HFFc6 (cell line): ENCODE measurements around the gene NCOR1. TPM values are rescaled to one million over a fixed set of nuclear protein-coding genes. Genes with fewer than 3 reads are reported as not detected.

Experiments
- DNase-seq: peaks from one replicate; pipeline ENCODE4 v3.0.0-alpha.2; 2018
- H3K27ac Mint-ChIP-seq: 2 replicates; pipeline ENCODE4 v1.8.0; 2020; ENCODE audit warnings: mild to moderate bottlenecking, mixed read lengths
- H3K27me3 Mint-ChIP-seq: 2 replicates; pipeline ENCODE4 v1.8.0; 2021; ENCODE audit warnings: mild to moderate bottlenecking, moderate library complexity, mixed read lengths; ENCODE audit not compliant: insufficient read depth
- H3K36me3 Mint-ChIP-seq: 2 replicates; pipeline ENCODE4 v1.8.0; 2021; ENCODE audit warnings: low read depth, mixed read lengths
- H3K4me1 Mint-ChIP-seq: 2 replicates; pipeline ENCODE4 v1.8.0; 2020; ENCODE audit warnings: low read depth, mixed read lengths
- H3K4me3 Mint-ChIP-seq: 2 replicates; pipeline ENCODE4 v1.8.0; 2020; ENCODE audit warnings: mild to moderate bottlenecking, moderate library complexity, mixed read lengths
- H3K9me3 Mint-ChIP-seq: 2 replicates; pipeline ENCODE4 v1.8.0; 2020; ENCODE audit warnings: mild to moderate bottlenecking, mixed read lengths
- total RNA-seq, 6 experiments: library from RNA; stranded (reverse); fragmentation: NEBNext Ultra II Directional; extraction: Animal tissue kit (Norgen Biotek cat#: 25700); gene quantifications; 2 replicates in 1 of 6; 3 replicates in 5 of 6; pipeline ENCODE4 v1.2.3, GENCODE V29; 2021
- TF ChIP-seq, protein P1 (sequence below): fragments of 200-600 bp; sonication (generic); IDR thresholded peaks from 2 replicates; pipeline ENCODE4 v1.5.0; 2021; ENCODE audit warnings: antibody characterized with exemption, mild to moderate bottlenecking

Gene NCOR1
- total RNA-seq, 6 experiments from 2014 or later: 103 to 115 (median 111) TPM

DNA sequence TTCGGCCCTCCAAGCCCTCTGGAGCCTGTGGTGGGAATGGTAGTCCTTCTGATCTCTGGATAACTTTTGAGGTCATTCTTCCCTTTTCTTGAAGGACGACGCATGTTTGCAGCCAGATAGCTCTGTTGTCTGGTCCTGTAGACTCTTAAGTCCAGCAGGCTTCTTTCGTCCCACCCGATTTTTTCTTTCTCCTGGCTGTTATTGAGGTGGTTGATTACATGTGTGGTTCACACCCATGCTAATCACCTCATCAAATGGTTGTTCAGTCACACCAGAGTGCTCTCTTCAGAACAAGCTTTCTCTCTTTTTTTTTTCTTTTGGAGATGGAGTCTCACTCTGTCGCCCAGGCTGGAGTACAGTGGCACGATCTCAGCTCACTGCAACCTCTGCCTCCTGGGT, 32.3 kb upstream of the NCOR1 start:
- no peak overlapping the region for H3K4me3 Mint-ChIP-seq
- no peak overlapping the region for H3K27ac Mint-ChIP-seq
- peaks cover 27% of the 10 kb centered on the region for H3K4me1 Mint-ChIP-seq
- H3K36me3 Mint-ChIP-seq: peaks cover 4% of the 10 kb centered on the region
- no peaks in the 10 kb centered on the region for H3K27me3 Mint-ChIP-seq
- TF ChIP-seq, protein P1, sequence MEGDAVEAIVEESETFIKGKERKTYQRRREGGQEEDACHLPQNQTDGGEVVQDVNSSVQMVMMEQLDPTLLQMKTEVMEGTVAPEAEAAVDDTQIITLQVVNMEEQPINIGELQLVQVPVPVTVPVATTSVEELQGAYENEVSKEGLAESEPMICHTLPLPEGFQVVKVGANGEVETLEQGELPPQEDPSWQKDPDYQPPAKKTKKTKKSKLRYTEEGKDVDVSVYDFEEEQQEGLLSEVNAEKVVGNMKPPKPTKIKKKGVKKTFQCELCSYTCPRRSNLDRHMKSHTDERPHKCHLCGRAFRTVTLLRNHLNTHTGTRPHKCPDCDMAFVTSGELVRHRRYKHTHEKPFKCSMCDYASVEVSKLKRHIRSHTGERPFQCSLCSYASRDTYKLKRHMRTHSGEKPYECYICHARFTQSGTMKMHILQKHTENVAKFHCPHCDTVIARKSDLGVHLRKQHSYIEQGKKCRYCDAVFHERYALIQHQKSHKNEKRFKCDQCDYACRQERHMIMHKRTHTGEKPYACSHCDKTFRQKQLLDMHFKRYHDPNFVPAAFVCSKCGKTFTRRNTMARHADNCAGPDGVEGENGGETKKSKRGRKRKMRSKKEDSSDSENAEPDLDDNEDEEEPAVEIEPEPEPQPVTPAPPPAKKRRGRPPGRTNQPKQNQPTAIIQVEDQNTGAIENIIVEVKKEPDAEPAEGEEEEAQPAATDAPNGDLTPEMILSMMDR: no peak
- DNase-seq: no peak
- H3K9me3 Mint-ChIP-seq: no peaks in the 10 kb centered on the region

DNA sequence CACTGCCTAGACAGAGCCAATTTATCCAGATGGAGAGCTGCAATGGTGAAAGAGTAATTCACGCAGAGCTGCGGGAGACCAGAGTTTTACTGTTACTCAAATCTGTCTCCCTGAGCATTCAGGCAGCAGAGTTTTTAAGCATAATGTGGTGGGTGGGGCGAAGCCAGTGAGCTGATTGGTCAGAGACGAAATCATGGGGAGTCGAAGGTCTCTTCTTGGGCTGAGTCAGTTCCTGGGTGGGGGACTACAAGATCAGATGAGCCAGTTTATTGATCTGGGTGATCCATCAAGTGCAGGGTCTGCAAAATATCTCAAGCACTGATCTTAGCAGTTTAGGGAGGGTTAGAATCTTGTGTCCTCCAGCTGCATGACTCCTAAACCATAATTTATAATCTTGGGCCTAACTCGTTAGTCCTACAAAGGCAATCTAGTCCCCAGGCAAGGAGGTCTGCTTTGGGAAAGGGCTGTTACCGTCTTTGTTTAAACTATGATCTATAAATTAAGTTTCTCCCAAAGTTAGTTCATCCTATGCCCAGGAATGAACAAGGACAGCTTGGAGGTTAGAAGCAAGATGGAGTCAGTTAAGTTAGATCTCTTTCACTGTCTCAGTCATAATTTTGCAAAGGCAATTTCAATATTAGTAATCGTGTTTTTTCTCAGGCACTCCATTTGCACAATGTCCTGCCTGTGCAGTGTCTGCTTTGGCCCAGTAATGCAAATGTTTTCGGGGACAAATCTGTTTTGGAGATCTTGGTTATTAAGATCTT, 28.6 kb upstream of the NCOR1 start:
- Mint-ChIP-seq H3K27me3 (no peaks in the 10 kb centered on the region; the same call in 1 of the 2 replicates), H3K36me3 (peaks cover 4% of the 10 kb centered on the region), H3K4me3 (no peak overlapping the region), H3K27ac (no peak overlapping the region; the same call in 1 of the 2 replicates), H3K9me3 (no peaks in the 10 kb centered on the region), H3K4me1 (peaks cover 16% of the 10 kb centered on the region)
- TF ChIP-seq, protein P1: no peak
- DNase-seq: no peak

DNA sequence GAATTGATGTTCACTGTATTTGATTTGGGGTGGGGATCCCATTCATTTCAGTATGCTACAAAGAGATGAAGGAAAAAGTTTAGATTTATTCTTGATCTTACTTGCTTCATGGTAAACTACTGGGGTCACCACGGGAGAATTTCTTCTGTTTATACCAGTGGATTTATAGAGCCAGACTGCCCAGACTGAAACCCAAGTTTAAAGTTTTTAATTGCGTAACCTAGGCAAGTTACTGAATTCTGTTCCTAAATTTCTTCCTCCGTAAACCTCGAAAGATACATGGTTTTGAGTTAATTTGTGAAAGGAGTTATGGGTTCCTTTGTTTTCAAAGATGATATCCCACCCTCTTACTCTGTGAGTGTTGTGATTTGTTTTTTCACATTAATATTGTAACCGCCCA, 28.1 kb upstream of the NCOR1 start:
- Mint-ChIP-seq H3K27me3 (no peaks in the 10 kb centered on the region; the same call in 1 of the 2 replicates), H3K4me3 (no peak overlapping the region), H3K9me3 (no peaks in the 10 kb centered on the region), H3K27ac (no peak overlapping the region), H3K36me3 (peaks cover 4% of the 10 kb centered on the region), H3K4me1 (peaks cover 10% of the 10 kb centered on the region)
- TF ChIP-seq, protein P1: no peak
- no peak for DNase-seq

DNA sequence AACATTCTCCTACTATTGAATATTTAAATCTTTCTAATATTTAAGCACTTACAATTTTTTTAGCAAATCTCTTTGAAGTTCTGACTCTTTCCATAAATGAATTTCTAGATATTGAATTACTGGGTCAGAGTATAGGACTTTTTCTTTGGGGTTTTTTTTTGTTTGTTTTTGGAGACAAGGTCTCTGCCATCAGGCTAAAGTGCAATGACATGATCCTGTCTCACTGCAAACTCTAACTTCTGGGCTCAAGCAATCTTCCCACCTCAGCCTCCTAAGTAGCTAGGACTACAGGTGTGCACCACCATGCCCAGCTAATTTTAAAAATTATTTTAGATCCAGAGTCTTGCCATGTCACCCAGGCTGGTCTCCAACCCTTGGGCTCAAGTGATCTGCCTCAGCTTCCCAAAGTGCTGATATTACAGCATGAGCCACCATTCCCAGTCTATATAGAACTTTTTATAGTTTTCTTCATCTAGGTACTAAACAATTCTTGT, 26.6 kb upstream of the NCOR1 start:
- Mint-ChIP-seq H3K4me3 (no peak overlapping the region), H3K36me3 (peaks cover 2% of the 10 kb centered on the region)

DNA sequence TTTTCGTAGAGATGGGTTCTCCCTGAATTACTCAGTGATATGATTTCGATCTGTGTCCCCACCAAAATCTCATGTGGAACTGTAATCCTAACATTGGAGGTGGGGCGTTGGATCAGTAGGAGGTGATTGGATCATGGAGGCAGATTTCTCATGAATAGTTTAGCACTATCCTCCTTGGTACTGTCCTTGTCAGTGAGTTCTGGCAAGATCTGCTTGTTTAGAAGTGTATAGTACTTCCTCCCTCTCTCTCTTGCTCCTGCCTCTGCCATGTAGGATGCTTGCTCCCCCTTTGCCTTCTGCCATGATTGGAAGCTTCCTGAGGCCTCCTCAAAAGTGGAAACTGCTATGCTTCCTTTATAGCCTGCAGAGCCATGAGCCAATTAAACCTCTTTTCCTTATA, 24.6 kb upstream of the NCOR1 start:
- Mint-ChIP-seq H3K9me3 (no peaks in the 10 kb centered on the region), H3K4me1 (peaks cover 8% of the 10 kb centered on the region), H3K4me3 (no peak overlapping the region), H3K27ac (no peak overlapping the region), H3K27me3 (no peaks in the 10 kb centered on the region; the same call in 1 of the 2 replicates), H3K36me3 (peaks cover 8% of the 10 kb centered on the region; the same call in 1 of the 2 replicates)
- TF ChIP-seq, protein P1: no peak
- DNase-seq: no peak

More for the DNA sequence above, 26.6 kb upstream of the NCOR1 start:
- DNase-seq: no peak
- H3K27ac Mint-ChIP-seq: no peak overlapping the region
- TF ChIP-seq, protein P1: no peak
- peaks cover 8% of the 10 kb centered on the region for H3K4me1 Mint-ChIP-seq
- H3K27me3 Mint-ChIP-seq: no peaks in the 10 kb centered on the region; the same call in 1 of the 2 replicates
- no peaks in the 10 kb centered on the region for H3K9me3 Mint-ChIP-seq
